H1 (cell line): ENCODE measurements around the gene CCBE1. TPM values are rescaled to one million over a fixed set of nuclear protein-coding genes. Genes with fewer than 3 reads are reported as not detected.

Experiments used
- RAD21 ChIP-seq, 2 experiments: IDR thresholded peaks in 1 of 2; conservative IDR thresholded peaks in 1 of 2; 2 replicates each; pipeline ENCODE4 v1.6.1; 2011; ENCODE audit warnings: low read depth in 2 of 2, low read length in 2 of 2, improper control_type of control experiment in 1 of 2, inconsistent platforms in 1 of 2, mild to moderate bottlenecking in 1 of 2, moderate library complexity in 1 of 2
- TCF12 ChIP-seq: IDR thresholded peaks from 2 replicates; pipeline ENCODE4 v1.6.1; 2011; ENCODE audit warnings: low read depth, mild to moderate bottlenecking, low read length
- TEAD4 ChIP-seq: IDR thresholded peaks from 2 replicates; pipeline ENCODE4 v1.6.1; 2012; ENCODE audit warnings: low read depth, low read length, inconsistent platforms, mixed read lengths
- polyA plus RNA-seq, 7 experiments: library from polyadenylated mRNA; depleted of rRNA in 3 of 7; stranded (reverse) in 5 of 7; unstranded in 2 of 7; fragments of >200 nt in 5 of 7; fragments of 200-250 nt in 2 of 7; gene quantifications; 1 replicate in 5 of 7; 2 replicates in 1 of 7; 4 replicates in 1 of 7; pipeline versions ENCODE4 v1.2.1 to v1.2.3, GENCODE V29; 2011 to 2013; ENCODE audit warnings: missing spikeins in 2 of 7, mixed read lengths in 2 of 7
- total RNA-seq: library from RNA; stranded (reverse); fragmentation: NEBNext Ultra II Directional; extraction: Animal tissue kit (Norgen Biotek cat#: 25700); gene quantifications from 2 replicates; pipeline ENCODE4 v1.2.1, GENCODE V29; 2021

CCBE1 gene
- total and polyA plus RNA-seq, 2 of the 8 experiments (the other 6 are each of a cell fraction or from before 2014, with no cell fraction given), result 2.1 to 2.6 TPM

GRCh38 chr18:59689756-59690155, 7.5 kb downstream of the CCBE1 start (continued):
- TF ChIP-seq RAD21 (IDR thresholded peaks at IDR 0.05 in 1 of 2, conservative IDR thresholded peaks at IDR 0.05 in 1 of 2; ENCODE audit: low read depth in 2 of 2, low read length in 2 of 2), result no peak
- no peak for TF ChIP-seq TEAD4
- no peak for TF ChIP-seq TCF12
